H1 (cell line): ENCODE results near the gene CAPN9. TPM values are rescaled to one million over a fixed set of nuclear protein-coding genes. Genes with fewer than 3 reads are reported as not detected.
A peak's percentile ranks its signal among the peaks of the same experiment; 100 is the strongest.

Experiments
- CTCF ChIA-PET: fragments of 300-600 bp; sonication (Branson Sonifier 250); formaldehyde crosslinking; loops from one replicate; lab custom pipeline; 2021; ENCODE audit not compliant: partially characterized antibody; lab: Charles Lee
- POLR2A ChIA-PET: fragments of 300-600 bp; sonication (Branson Sonifier 250); formaldehyde crosslinking; loops from one replicate; lab custom pipeline; 2021; ENCODE audit warnings: inconsistent platforms; ENCODE audit not compliant: partially characterized antibody; lab: Charles Lee
- DNase-seq, 2 experiments: peaks; one replicate each; pipeline versions ENCODE4 v3.0.0 to v3.0.0-alpha.2; 2010 to 2022; ENCODE audit warnings: low spot score in 2 of 2, low read depth in 1 of 2, mixed read lengths in 1 of 2
- FAIRE-seq: peaks from 2 replicates; lab custom pipeline; 2011; peaks lifted over from hg19 to GRCh38; lab: Jason Lieb, UNC
- H2AFZ ChIP-seq: 2 replicates; pipeline ENCODE4 v1.8.1; 2012; ENCODE audit warnings: low read length, inconsistent platforms
- H2AK5ac ChIP-seq: 2 replicates; pipeline ENCODE4 v1.6.1; 2013; ENCODE audit warnings: low read depth, low read length
- H2BK120ac ChIP-seq: replicated peaks from 2 replicates; pipeline ENCODE3; 2013; ENCODE audit warnings: low read depth, low read length, inconsistent platforms
- H2BK12ac ChIP-seq: 2 replicates; pipeline ENCODE4 v1.6.1; 2013; ENCODE audit warnings: low read depth, low read length
- H2BK15ac ChIP-seq: 2 replicates; pipeline ENCODE4 v1.6.1; 2013; ENCODE audit warnings: low read length
- H2BK20ac ChIP-seq: 2 replicates; pipeline ENCODE4 v1.6.1; 2013; ENCODE audit warnings: low read length
- H2BK5ac ChIP-seq: 2 replicates; pipeline ENCODE4 v1.6.1; 2013; ENCODE audit warnings: low read depth, low read length
- H3K14ac ChIP-seq: 2 replicates; pipeline ENCODE4 v1.6.1; 2013; ENCODE audit warnings: inconsistent platforms; ENCODE audit not compliant: insufficient read length
- H3K18ac ChIP-seq: 2 replicates; pipeline ENCODE4 v1.6.1; 2013; ENCODE audit warnings: low read length; ENCODE audit errors: extremely low read depth
- H3K23ac ChIP-seq: 2 replicates; pipeline ENCODE4 v1.6.1; 2013; ENCODE audit warnings: inconsistent platforms; ENCODE audit not compliant: insufficient read length
- H3K23me2 ChIP-seq: 2 replicates; pipeline ENCODE4 v1.6.1; 2013; ENCODE audit warnings: low read depth, low read length
- H3K27ac ChIP-seq: 2 replicates; pipeline ENCODE4 v1.6.1; 2011; ENCODE audit warnings: low read depth, low read length, inconsistent platforms
- H3K27me3 ChIP-seq, 4 experiments: replicated peaks in 1 of 4; 1 replicate in 1 of 4; 2 replicates in 3 of 4; pipeline versions ENCODE4 v1.6.1 to v1.8.1; 2011 to 2013; ENCODE audit warnings: low read length in 3 of 4, mild to moderate bottlenecking in 3 of 4, inconsistent platforms in 2 of 4, mixed read lengths in 2 of 4, moderate library complexity in 1 of 4; ENCODE audit not compliant: control insufficient read depth in 3 of 4, insufficient read depth in 3 of 4; ENCODE audit errors: extremely low read depth in 1 of 4
- H3K36me3 ChIP-seq, 4 experiments: 2 replicates each; pipeline versions ENCODE4 v1.6.1 to v1.8.1; 2011 to 2013; ENCODE audit warnings: mild to moderate bottlenecking in 4 of 4, low read length in 3 of 4, moderate library complexity in 2 of 4, control low read depth in 1 of 4, inconsistent platforms in 1 of 4; ENCODE audit not compliant: insufficient read depth in 4 of 4, control insufficient read depth in 2 of 4
- H3K4ac ChIP-seq: replicated peaks from 2 replicates; pipeline ENCODE3; 2013; ENCODE audit warnings: low read length, low read depth, mixed read lengths, inconsistent platforms; ENCODE audit not compliant: insufficient read length
- H3K4me1 ChIP-seq, 4 experiments: replicated peaks in 1 of 4; 1 replicate in 1 of 4; 2 replicates in 3 of 4; pipeline versions ENCODE4 v1.6.1 to v1.8.1; 2011 to 2013; ENCODE audit warnings: low read length in 3 of 4, inconsistent platforms in 2 of 4, mixed read lengths in 1 of 4; ENCODE audit not compliant: insufficient read depth in 4 of 4, control insufficient read depth in 3 of 4
- H3K4me2 ChIP-seq, 2 experiments: 2 replicates each; pipeline versions ENCODE4 v1.6.1 to v1.8.1; 2011 to 2013; ENCODE audit warnings: low read depth in 2 of 2, low read length in 2 of 2, control low read depth in 1 of 2, inconsistent platforms in 1 of 2, mild to moderate bottlenecking in 1 of 2; ENCODE audit not compliant: insufficient read depth in 1 of 2
- H3K4me3 ChIP-seq, 4 experiments: fragments of 200-600, 300-600 bp in 1 of 4; sonication (generic), shearing (Covaris generic), sonication (Bioruptor Twin) in 1 of 4; 2 replicates each; pipeline versions ENCODE4 v1.5.1 to v1.8.1; 2011 to 2016; ENCODE audit warnings: low read length in 4 of 4, low read depth in 3 of 4, control low read depth in 2 of 4, inconsistent platforms in 2 of 4, mild to moderate bottlenecking in 2 of 4, mixed read lengths in 1 of 4, moderate library complexity in 1 of 4; ENCODE audit not compliant: insufficient read depth in 2 of 4; ENCODE audit errors: extremely low read depth in 1 of 4
- H3K56ac ChIP-seq: replicated peaks from 2 replicates; pipeline ENCODE3; 2013; ENCODE audit warnings: low read depth, mild to moderate bottlenecking, mixed read lengths, low read length, inconsistent platforms; ENCODE audit not compliant: insufficient read length
- H3K79me1 ChIP-seq: 2 replicates; pipeline ENCODE4 v1.6.1; 2013; ENCODE audit warnings: low read depth, low read length, control low read depth
- H3K79me2 ChIP-seq, 2 experiments: 2 replicates each; pipeline versions ENCODE4 v1.6.1 to v1.8.1; 2012 to 2013; ENCODE audit warnings: low read length in 2 of 2, mild to moderate bottlenecking in 2 of 2, inconsistent platforms in 1 of 2; ENCODE audit not compliant: insufficient read depth in 2 of 2, control insufficient read depth in 1 of 2
- H3K9ac ChIP-seq, 4 experiments: replicated peaks in 1 of 4; 1 replicate in 1 of 4; 2 replicates in 3 of 4; pipeline versions ENCODE4 v1.6.1 to v1.8.1; 2011 to 2013; ENCODE audit warnings: low read depth in 3 of 4, low read length in 3 of 4, control low read depth in 2 of 4, mild to moderate bottlenecking in 2 of 4, moderate library complexity in 2 of 4, inconsistent platforms in 1 of 4; ENCODE audit errors: extremely low read depth in 1 of 4
- H3K9me3 ChIP-seq, 2 experiments: 2 replicates each; pipeline versions ENCODE4 v1.6.1 to v1.8.1; 2012 to 2013; ENCODE audit warnings: mild to moderate bottlenecking in 2 of 2, moderate library complexity in 2 of 2, control low read depth in 1 of 2, inconsistent platforms in 1 of 2, low read depth in 1 of 2, low read length in 1 of 2, mixed read lengths in 1 of 2; ENCODE audit not compliant: insufficient read depth in 2 of 2
- H4K20me1 ChIP-seq, 2 experiments: replicated peaks in 1 of 2; 2 replicates each; pipeline versions ENCODE3 to v1.8.1; 2011 to 2013; ENCODE audit warnings: inconsistent platforms in 2 of 2, low read length in 2 of 2, mild to moderate bottlenecking in 1 of 2; ENCODE audit not compliant: insufficient read depth in 2 of 2, control insufficient read depth in 1 of 2
- H4K5ac ChIP-seq: 2 replicates; pipeline ENCODE4 v1.6.1; 2013; ENCODE audit warnings: low read length, low read depth, mixed read lengths, inconsistent platforms; ENCODE audit not compliant: insufficient read length
- H4K8ac ChIP-seq: 2 replicates; pipeline ENCODE4 v1.8.0; 2013; ENCODE audit warnings: mild to moderate bottlenecking, moderate library complexity, low read length, inconsistent platforms; ENCODE audit not compliant: insufficient read depth; ENCODE audit errors: extremely low read depth
- H4K91ac ChIP-seq: replicated peaks from 2 replicates; pipeline ENCODE3; 2013; ENCODE audit warnings: low read length, mixed read lengths, inconsistent platforms; ENCODE audit not compliant: insufficient read length
- CHD2 ChIP-seq: IDR thresholded peaks from 2 replicates; pipeline ENCODE4 v1.6.1; 2012; ENCODE audit warnings: low read length, improper control_type of control experiment
- CREB1 ChIP-seq: IDR thresholded peaks from 2 replicates; pipeline ENCODE4 v1.6.1; 2012; ENCODE audit warnings: inconsistent platforms
- EP300 ChIP-seq, 2 experiments: IDR thresholded peaks; 1 replicate in 1 of 2; 2 replicates in 1 of 2; pipeline ENCODE4 v1.6.1; 2011 to 2012; ENCODE audit warnings: low read depth in 2 of 2, low read length in 2 of 2, mild to moderate bottlenecking in 2 of 2, borderline replicate concordance in 1 of 2, inconsistent platforms in 1 of 2, moderate library complexity in 1 of 2
- GABPA ChIP-seq: IDR thresholded peaks from 2 replicates; pipeline ENCODE4 v1.6.1; 2011; ENCODE audit warnings: mild to moderate bottlenecking, low read length, moderate library complexity, borderline replicate concordance; ENCODE audit not compliant: insufficient read depth
- GTF2F1 ChIP-seq: IDR thresholded peaks from 2 replicates; pipeline ENCODE4 v1.6.1; 2012; ENCODE audit warnings: low read depth, low read length, improper control_type of control experiment, borderline replicate concordance
- KDM4A ChIP-seq: IDR thresholded peaks from one replicate; pipeline ENCODE4 v1.7.1; 2012; ENCODE audit warnings: low read depth, mild to moderate bottlenecking, moderate library complexity, low read length, inconsistent platforms; ENCODE audit not compliant: severe bottlenecking
- NRF1 ChIP-seq: IDR thresholded peaks from 2 replicates; pipeline ENCODE4 v1.6.1; 2011; ENCODE audit warnings: mild to moderate bottlenecking, low read depth, low read length, improper control_type of control experiment
- SIRT6 ChIP-seq: IDR thresholded peaks from one replicate; pipeline ENCODE4 v1.7.1; 2012; ENCODE audit warnings: low read length, inconsistent platforms
- SUZ12 ChIP-seq: fragments of 200-600 bp; sonication (generic); IDR thresholded peaks from 2 replicates; pipeline ENCODE4 v1.6.1; 2012; ENCODE audit warnings: mild to moderate bottlenecking, inconsistent platforms, low read length, moderate library complexity, mixed read lengths
- TAF1 ChIP-seq: IDR thresholded peaks from 2 replicates; pipeline ENCODE4 v1.6.1; 2011; ENCODE audit warnings: mild to moderate bottlenecking, low read depth, low read length
- ZNF274 ChIP-seq: IDR thresholded peaks from 2 replicates; pipeline ENCODE4 v1.7.0; 2012; ENCODE audit warnings: low read length, borderline replicate concordance; ENCODE audit errors: extremely low read depth
- WGBS, 2 experiments: shearing (Covaris generic) in 1 of 2; methylation state at CpG; one replicate each; pipeline versions ENCODE4 v1.1.6 to v1.1.7; 2013 to 2015; ENCODE audit warnings: low lambda C conversion rate in 2 of 2, mixed read lengths in 2 of 2, inconsistent platforms in 1 of 2, low coverage in 1 of 2, missing lambda C conversion rate in 1 of 2; ENCODE audit not compliant: insufficient replicate concordance in 2 of 2, insufficient coverage in 1 of 2, insufficient read length in 1 of 2; ENCODE audit errors: extremely low coverage in 1 of 2, missing lambda C conversion rate in 1 of 2; 5-methylcytosine and 5-hydroxymethylcytosine counted together
- polyA plus RNA-seq, 7 experiments: library from polyadenylated mRNA; depleted of rRNA in 3 of 7; stranded (reverse) in 5 of 7; unstranded in 2 of 7; fragments of >200 nt in 5 of 7; fragments of 200-250 nt in 2 of 7; gene quantifications; 1 replicate in 5 of 7; 2 replicates in 1 of 7; 4 replicates in 1 of 7; pipeline versions ENCODE4 v1.2.1 to v1.2.3, GENCODE V29; 2011 to 2013; ENCODE audit warnings: missing spikeins in 2 of 7, mixed read lengths in 2 of 7
- total RNA-seq: library from RNA; stranded (reverse); fragmentation: NEBNext Ultra II Directional; extraction: Animal tissue kit (Norgen Biotek cat#: 25700); gene quantifications from 2 replicates; pipeline ENCODE4 v1.2.1, GENCODE V29; 2021

CAPN9 gene
- total and polyA plus RNA-seq, 2 of the 8 experiments (the other 6 are each of a cell fraction or from before 2014, with no cell fraction given) = 0.22 to 0.76 TPM

GRCh38 chr1:230828421-230828820 is 81.2 kb downstream of the CAPN9 start:
- H3K4me2 ChIP-seq = no peak overlapping the region
- no peak overlapping the region for H3K9ac ChIP-seq
- H3K9me3 ChIP-seq = no peaks in the 10 kb centered on the region
- H2BK12ac ChIP-seq = no peak overlapping the region
- H3K4ac ChIP-seq = no peak overlapping the region
- H3K79me2 ChIP-seq = no peaks in the 10 kb centered on the region
- no peaks in the 10 kb centered on the region for H3K4me1 ChIP-seq
- no peak overlapping the region for H3K4me3 ChIP-seq
- H2BK5ac ChIP-seq = no peak overlapping the region
- no peak overlapping the region for H3K56ac ChIP-seq
- no peak overlapping the region for H3K14ac ChIP-seq
- no peak overlapping the region for H2BK20ac ChIP-seq
- no peaks in the 10 kb centered on the region for H3K23me2 ChIP-seq
- no peak overlapping the region for H4K5ac ChIP-seq
- no peak overlapping the region for H3K23ac ChIP-seq
- no peak overlapping the region for H2BK15ac ChIP-seq
- 83% methylated on average over 4 of the region's 4 CpGs; no CpG with 5 or more reads in 1 of the 2 experiments for WGBS, 2 experiments
- no peaks in the 10 kb centered on the region for H3K79me1 ChIP-seq
- no peaks in the 10 kb centered on the region for H4K20me1 ChIP-seq
- peak in 1 of 2 experiments; percentile 22 for DNase-seq
- H2BK120ac ChIP-seq = no peak overlapping the region
- no peak overlapping the region for H3K27ac ChIP-seq
- H4K91ac ChIP-seq = no peak overlapping the region
- no peak overlapping the region for H4K8ac ChIP-seq
- ChIA-PET CTCF (interaction anchor here (1.1 to 1.8 kb wide), 5 partner anchors 26 to 41 kb away, joined by 3 to 6 read pairs (median 5); no protein-coding TSS in a partner anchor), POLR2A (no interaction called here)
- FAIRE-seq = no peak
- H3K36me3 ChIP-seq = no peaks in the 10 kb centered on the region
- no peak overlapping the region for H2AFZ ChIP-seq
- H3K27me3 ChIP-seq = no peaks in the 10 kb centered on the region
- H3K18ac ChIP-seq = no peak overlapping the region
- no peak overlapping the region for H2AK5ac ChIP-seq
- TF ChIP-seq KDM4A = no peak
- TF ChIP-seq SUZ12 = no peak
- no peak for TF ChIP-seq NRF1
- TF ChIP-seq GABPA = no peak
- TF ChIP-seq ZNF274 = no peak
- TF ChIP-seq EP300 (IDR thresholded peaks at IDR 0.05; ENCODE audit: borderline replicate concordance in 1 of 2, low read depth in 2 of 2, low read length in 2 of 2) = no peak
- TF ChIP-seq CREB1 = no peak
- TF ChIP-seq TAF1 = no peak
- no peak for TF ChIP-seq GTF2F1
- no peak for TF ChIP-seq CHD2
- TF ChIP-seq SIRT6 = no peak
